Sigmoid colon (tissue), 7 donors: ENCODE measurements around the gene ASTN1. TPM values are rescaled to one million over a fixed set of nuclear protein-coding genes. Genes with fewer than 3 reads are reported as not detected.

Experiments
- DNase-seq: peaks from one replicate; pipeline ENCODE4 v3.0.0-alpha.2; 2019
- H3K27ac ChIP-seq, 4 donors: fragments of 200-600 bp; sonication (generic); one replicate each; pipeline ENCODE4 v1.5.1; 2016 to 2019; ENCODE audit warnings: mild to moderate bottlenecking in 1 of 4
- H3K27me3 ChIP-seq, 3 donors: fragments of 200-600 bp; sonication (generic); one replicate each; pipeline ENCODE4 v1.5.1; 2019; ENCODE audit warnings: mild to moderate bottlenecking in 1 of 3
- H3K36me3 ChIP-seq, 4 donors: fragments of 200-600 bp; sonication (generic); one replicate each; pipeline ENCODE4 v1.5.1; 2016 to 2019
- H3K4me1 ChIP-seq, 4 donors: fragments of 200-600 bp; sonication (generic); one replicate each; pipeline ENCODE4 v1.5.1; 2017 to 2019
- H3K4me3 ChIP-seq, 4 donors: fragments of 200-600 bp; sonication (generic); one replicate each; pipeline ENCODE4 v1.5.1; 2017 to 2019; ENCODE audit warnings: mild to moderate bottlenecking in 2 of 4, moderate library complexity in 1 of 4
- H3K9me3 ChIP-seq, 4 donors: fragments of 200-600 bp in 3 of 4; sonication (generic) in 3 of 4; one replicate each; pipeline versions ENCODE4 v1.5.1 to v1.6.1; 2013 to 2019
- EP300 ChIP-seq, 4 donors: sonication (generic); formaldehyde crosslinking; IDR thresholded peaks; one replicate each; pipeline ENCODE4 v1.6.1; 2017; ENCODE audit warnings: antibody characterized with exemption in 4 of 4
- POLR2A ChIP-seq, 2 donors: fragments of 450-650 bp; IDR thresholded peaks; one replicate each; pipeline ENCODE4 v1.6.1; 2016; ENCODE audit warnings: antibody characterized with exemption in 2 of 2, mild to moderate bottlenecking in 2 of 2, moderate library complexity in 2 of 2
- POLR2AphosphoS5 ChIP-seq, 4 donors: sonication (generic); formaldehyde crosslinking; IDR thresholded peaks; one replicate each; pipeline ENCODE4 v1.6.1; 2017; ENCODE audit warnings: antibody characterized with exemption in 4 of 4
- WGBS, 2 donors: extraction: QIAGEN DNeasy Blood & Tissue Kit; methylation state at CpG; one replicate each; pipeline ENCODE4 v1.1.7; 2013; 5-methylcytosine and 5-hydroxymethylcytosine counted together
- intact Hi-C: fragments of 100-400 bp; cut with DNase I; formaldehyde crosslinking; loops from one replicate; pipeline ENCODE4 v1.15.1; 2023
- polyA plus RNA-seq, 3 donors: library from polyadenylated mRNA; stranded (reverse); fragments of 200-250 nt; gene quantifications; one replicate each; pipeline ENCODE4 v1.2.3, GENCODE V29; 2013
- total RNA-seq, 4 donors: library from RNA; depleted of rRNA; stranded (reverse); fragments of >200 nt; gene quantifications; one replicate each; pipeline ENCODE4 v1.1.0, GENCODE V29; 2016
- TF ChIP-seq, protein P1 (sequence below), 4 experiments: fragments of 450-650 bp in 3 of 4; fragments of 200-600 bp in 1 of 4; IDR thresholded peaks; one replicate each; pipeline ENCODE4 v1.5.1; 2016 to 2019; ENCODE audit warnings: antibody characterized with exemption in 4 of 4, mild to moderate bottlenecking in 3 of 4, moderate library complexity in 2 of 4
- donor health status: healthy with polysubstance abuse.
- donor health status: Bipolar disorder and iron deficiency.
- donor health status: healthy.

Gene ASTN1
- total and polyA plus RNA-seq, 7 donors, result 0.49 to 2.2 (median 1.4) TPM; not detected in 2

DNA sequence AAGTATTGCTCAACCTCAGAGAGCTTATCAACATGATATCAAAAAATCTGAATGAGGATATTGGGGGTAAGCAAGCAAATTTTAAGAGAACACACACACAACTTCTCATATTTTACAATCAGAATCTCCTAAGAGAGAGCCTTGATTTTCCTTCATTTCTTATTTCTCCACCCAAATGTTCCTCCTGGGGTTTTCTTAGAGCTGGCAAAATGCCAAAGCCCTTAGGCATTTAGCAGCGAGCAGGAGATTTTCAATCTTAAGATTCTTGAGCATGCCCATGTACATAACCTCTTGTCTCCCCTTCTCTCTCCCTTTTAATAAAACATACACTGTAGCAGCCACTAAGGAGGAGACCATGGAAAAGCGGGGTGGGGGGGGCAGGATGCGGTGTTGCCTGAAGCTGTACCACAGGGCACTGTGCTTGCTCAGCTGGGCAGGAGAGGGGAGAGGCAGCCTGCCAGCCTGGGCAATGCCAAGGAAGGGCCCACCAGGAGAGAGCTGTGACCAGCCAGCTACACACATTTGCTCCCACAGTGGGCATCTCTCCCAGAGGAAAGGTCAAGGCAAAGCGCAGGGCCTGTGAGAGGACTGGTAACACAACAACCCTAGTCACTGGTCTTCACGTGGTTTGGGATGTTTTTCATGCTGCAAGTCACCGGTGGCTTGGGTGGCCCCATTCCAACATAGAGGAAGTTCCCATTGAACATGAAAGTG, 10.6 kb upstream of the ASTN1 start:
- Histone ChIP-seq H3K4me3 (no peak overlapping the region), H3K4me1 (peaks cover 0 to 14% (median 13%) of the 10 kb centered on the region in 4 donors), H3K27ac (no peak overlapping the region), H3K36me3 (no peaks in the 10 kb centered on the region), H3K9me3 (peaks cover 0 to 2% (median 0%) of the 10 kb centered on the region in 4 donors), H3K27me3 (peaks cover 3 to 61% (median 25%) of the 10 kb centered on the region in 3 donors)
- 69 to 82% methylated on average over 6 of the region's 6 CpGs for WGBS, 2 donors
- DNase-seq, result no peak
- intact Hi-C loops, result no loop called here
- no peak for TF ChIP-seq EP300 (IDR thresholded peaks at IDR 0.05)
- TF ChIP-seq, protein P1, sequence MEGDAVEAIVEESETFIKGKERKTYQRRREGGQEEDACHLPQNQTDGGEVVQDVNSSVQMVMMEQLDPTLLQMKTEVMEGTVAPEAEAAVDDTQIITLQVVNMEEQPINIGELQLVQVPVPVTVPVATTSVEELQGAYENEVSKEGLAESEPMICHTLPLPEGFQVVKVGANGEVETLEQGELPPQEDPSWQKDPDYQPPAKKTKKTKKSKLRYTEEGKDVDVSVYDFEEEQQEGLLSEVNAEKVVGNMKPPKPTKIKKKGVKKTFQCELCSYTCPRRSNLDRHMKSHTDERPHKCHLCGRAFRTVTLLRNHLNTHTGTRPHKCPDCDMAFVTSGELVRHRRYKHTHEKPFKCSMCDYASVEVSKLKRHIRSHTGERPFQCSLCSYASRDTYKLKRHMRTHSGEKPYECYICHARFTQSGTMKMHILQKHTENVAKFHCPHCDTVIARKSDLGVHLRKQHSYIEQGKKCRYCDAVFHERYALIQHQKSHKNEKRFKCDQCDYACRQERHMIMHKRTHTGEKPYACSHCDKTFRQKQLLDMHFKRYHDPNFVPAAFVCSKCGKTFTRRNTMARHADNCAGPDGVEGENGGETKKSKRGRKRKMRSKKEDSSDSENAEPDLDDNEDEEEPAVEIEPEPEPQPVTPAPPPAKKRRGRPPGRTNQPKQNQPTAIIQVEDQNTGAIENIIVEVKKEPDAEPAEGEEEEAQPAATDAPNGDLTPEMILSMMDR (IDR thresholded peaks at IDR 0.05), result no peak
- no peak for TF ChIP-seq POLR2A (IDR thresholded peaks at IDR 0.05)
- TF ChIP-seq POLR2AphosphoS5 (IDR thresholded peaks at IDR 0.05), result no peak

DNA sequence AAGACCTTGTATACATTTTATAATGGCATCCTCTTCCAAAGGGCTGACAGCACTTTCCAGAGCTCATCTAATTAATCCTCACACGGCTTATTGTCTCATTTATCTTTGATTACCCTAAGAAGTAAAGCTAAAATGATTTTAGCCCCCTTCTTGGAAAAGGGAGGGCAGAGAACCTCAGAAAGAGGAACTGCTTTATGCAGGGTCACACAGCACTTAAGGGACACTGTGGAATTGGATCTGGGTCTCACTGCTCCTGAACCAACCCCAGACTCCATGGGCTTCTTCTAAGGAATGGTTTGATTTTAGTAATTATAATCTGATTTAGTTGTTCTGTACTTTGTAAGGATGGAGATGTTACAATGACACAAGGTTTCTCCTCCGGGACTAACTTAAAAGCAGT, 9.5 kb upstream of the ASTN1 start:
- peaks cover 0 to 14% (median 13%) of the 10 kb centered on the region in 4 donors for H3K4me1 ChIP-seq
- intact Hi-C loops, result no loop called here
- no peak for DNase-seq
- peaks cover 3 to 61% (median 25%) of the 10 kb centered on the region in 3 donors for H3K27me3 ChIP-seq
- no peak overlapping the region for H3K4me3 ChIP-seq
- no peak overlapping the region for H3K27ac ChIP-seq
- 70 to 79% methylated on average over 2 of the region's 2 CpGs for WGBS, 2 donors
- peaks cover 0 to 2% (median 0%) of the 10 kb centered on the region in 4 donors for H3K9me3 ChIP-seq
- no peaks in the 10 kb centered on the region for H3K36me3 ChIP-seq
- TF ChIP-seq, protein P1 (IDR thresholded peaks at IDR 0.05), result no peak

DNA sequence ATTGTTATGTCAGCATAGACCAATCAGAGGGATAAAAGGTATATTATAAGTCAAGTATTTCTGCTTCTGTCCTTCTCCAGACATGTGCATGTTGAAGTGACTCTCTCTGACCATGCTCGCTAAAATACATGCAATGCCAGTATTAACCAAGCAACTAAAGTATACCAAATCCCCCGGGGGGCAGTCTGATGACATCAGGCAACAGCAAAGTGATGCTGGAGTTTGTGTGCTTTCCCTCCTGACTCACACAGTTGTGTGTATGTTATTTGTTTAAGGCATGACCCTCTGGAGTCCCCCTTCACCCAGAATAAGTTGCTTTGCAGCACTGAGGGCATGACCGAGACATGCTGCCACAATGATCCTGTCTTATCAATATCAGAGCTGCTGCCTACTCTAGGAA, 8.4 kb upstream of the ASTN1 start:
- intact Hi-C loops, result no loop called here
- Histone ChIP-seq H3K4me1 (peaks cover 0 to 14% (median 13%) of the 10 kb centered on the region in 4 donors), H3K27ac (no peak overlapping the region), H3K27me3 (peaks cover 3 to 69% (median 25%) of the 10 kb centered on the region in 3 donors), H3K9me3 (peaks cover 0 to 2% (median 0%) of the 10 kb centered on the region in 4 donors), H3K4me3 (no peak overlapping the region), H3K36me3 (no peaks in the 10 kb centered on the region)
- TF ChIP-seq, protein P1 (IDR thresholded peaks at IDR 0.05), result no peak
- TF ChIP-seq POLR2A (IDR thresholded peaks at IDR 0.05), result no peak
- TF ChIP-seq EP300 (IDR thresholded peaks at IDR 0.05), result no peak
- no peak for TF ChIP-seq POLR2AphosphoS5 (IDR thresholded peaks at IDR 0.05)
- 79 to 80% methylated on average over 3 of the region's 3 CpGs for WGBS, 2 donors
- no peak for DNase-seq

DNA sequence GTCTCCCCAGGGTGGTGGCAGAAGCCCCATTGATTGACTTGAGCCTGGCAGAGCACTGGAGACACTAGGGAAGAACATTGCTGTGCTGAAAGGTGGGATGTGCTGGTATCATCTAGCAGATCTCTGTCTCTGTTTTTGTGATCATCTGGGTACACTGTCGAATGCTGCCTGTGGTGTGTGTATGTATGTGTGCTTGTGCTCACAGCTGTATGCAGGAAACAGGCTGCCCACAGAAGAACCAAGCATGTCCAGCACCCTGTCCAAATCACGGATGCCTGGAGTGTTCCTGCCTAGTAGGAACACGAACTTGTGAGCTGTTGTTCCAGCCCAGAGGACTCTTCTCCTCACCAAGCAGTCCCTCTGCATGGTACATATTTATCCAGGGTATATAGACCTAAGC, 7.8 kb upstream of the ASTN1 start:
- no peak for DNase-seq
- H3K4me1 ChIP-seq, result peaks cover 0 to 14% (median 13%) of the 10 kb centered on the region in 4 donors
- intact Hi-C loops, result no loop called here
- no peak overlapping the region for H3K4me3 ChIP-seq
- H3K27ac ChIP-seq, result no peak overlapping the region
- TF ChIP-seq, protein P1 (IDR thresholded peaks at IDR 0.05), result no peak
- TF ChIP-seq EP300 (IDR thresholded peaks at IDR 0.05) (no peak), POLR2AphosphoS5 (IDR thresholded peaks at IDR 0.05) (no peak), POLR2A (IDR thresholded peaks at IDR 0.05) (no peak)
- no peaks in the 10 kb centered on the region for H3K36me3 ChIP-seq
- 45 to 58% methylated on average over 3 of the region's 3 CpGs for WGBS, 2 donors
- peaks cover 3 to 75% (median 25%) of the 10 kb centered on the region in 3 donors for H3K27me3 ChIP-seq
- peaks cover 0 to 2% (median 0%) of the 10 kb centered on the region in 4 donors for H3K9me3 ChIP-seq
